H9 (cell line): ENCODE data around the gene FBP2. TPM values are rescaled to one million over a fixed set of nuclear protein-coding genes. Genes with fewer than 3 reads are reported as not detected.

ENCODE experiments used
- DNase-seq: peaks from one replicate; pipeline ENCODE4 v3.0.0-alpha.2; 2017
- H2AFZ ChIP-seq: one replicate; pipeline ENCODE4 v1.6.1; 2013; ENCODE audit warnings: mild to moderate bottlenecking, low read length, control low read depth, moderate library complexity
- H2AK5ac ChIP-seq: 2 replicates; pipeline ENCODE4 v1.6.1; 2013; ENCODE audit warnings: low read length, control low read depth, mixed read lengths; ENCODE audit not compliant: insufficient read length
- H2BK120ac ChIP-seq: one replicate; pipeline ENCODE4 v1.6.1; 2013; ENCODE audit warnings: low read depth, mild to moderate bottlenecking, low read length, control low read depth, inconsistent platforms; ENCODE audit not compliant: poor library complexity, severe bottlenecking
- H2BK12ac ChIP-seq: 2 replicates; pipeline ENCODE4 v1.6.1; 2013; ENCODE audit warnings: low read length, control low read depth, mixed read lengths, low read depth; ENCODE audit not compliant: insufficient read length
- H2BK15ac ChIP-seq: 2 replicates; pipeline ENCODE4 v1.6.1; 2013; ENCODE audit warnings: low read depth, low read length, control low read depth
- H2BK20ac ChIP-seq: one replicate; pipeline ENCODE4 v1.6.1; 2013; ENCODE audit warnings: low read depth, mild to moderate bottlenecking, low read length, control low read depth, inconsistent platforms; ENCODE audit not compliant: poor library complexity, severe bottlenecking
- H2BK5ac ChIP-seq: 2 replicates; pipeline ENCODE4 v1.6.1; 2013; ENCODE audit warnings: low read length, control low read depth, mixed read lengths; ENCODE audit not compliant: insufficient read length
- H3K14ac ChIP-seq: 2 replicates; pipeline ENCODE4 v1.6.1; 2013; ENCODE audit warnings: low read length, control low read depth; ENCODE audit not compliant: insufficient read depth
- H3K18ac ChIP-seq: 2 replicates; pipeline ENCODE4 v1.6.1; 2013; ENCODE audit warnings: low read depth, mild to moderate bottlenecking, mixed read lengths, low read length, control low read depth; ENCODE audit not compliant: insufficient read length
- H3K23ac ChIP-seq: 2 replicates; pipeline ENCODE4 v1.6.1; 2013; ENCODE audit warnings: low read length, control low read depth, mixed read lengths, low read depth; ENCODE audit not compliant: insufficient read length
- H3K23me2 ChIP-seq: 2 replicates; pipeline ENCODE4 v1.6.1; 2013; ENCODE audit warnings: low read depth, mild to moderate bottlenecking, mixed read lengths, low read length, control low read depth; ENCODE audit not compliant: insufficient read length, poor library complexity, severe bottlenecking
- H3K27ac ChIP-seq: 2 replicates; pipeline ENCODE4 v1.5.1; 2013; ENCODE audit warnings: low read length, control low read depth, mixed read lengths, low read depth; ENCODE audit not compliant: insufficient read length
- H3K27me3 ChIP-seq: 2 replicates; pipeline ENCODE4 v1.6.1; 2013; ENCODE audit warnings: low read length, control low read depth, inconsistent platforms; ENCODE audit not compliant: insufficient read depth
- H3K4ac ChIP-seq: 2 replicates; pipeline ENCODE4 v1.6.1; 2013; ENCODE audit warnings: low read depth, mild to moderate bottlenecking, control low read depth, inconsistent platforms, low read length, moderate library complexity
- H3K4me1 ChIP-seq: 2 replicates; pipeline ENCODE4 v1.6.1; 2013; ENCODE audit warnings: low read length, control low read depth, inconsistent platforms; ENCODE audit not compliant: insufficient read depth
- H3K4me2 ChIP-seq: 2 replicates; pipeline ENCODE4 v1.6.1; 2013; ENCODE audit warnings: low read length, control low read depth, mixed read lengths; ENCODE audit not compliant: insufficient read length, insufficient read depth
- H3K56ac ChIP-seq: 2 replicates; pipeline ENCODE4 v1.6.1; 2013; ENCODE audit warnings: low read depth, mild to moderate bottlenecking, mixed read lengths, low read length, control low read depth; ENCODE audit not compliant: insufficient read length
- H3K79me1 ChIP-seq: 2 replicates; pipeline ENCODE4 v1.6.1; 2013; ENCODE audit warnings: low read depth, mild to moderate bottlenecking, moderate library complexity, low read length, control low read depth, inconsistent platforms; ENCODE audit not compliant: insufficient read depth, poor library complexity, severe bottlenecking
- H3K79me2 ChIP-seq: 2 replicates; pipeline ENCODE4 v1.6.1; 2013; ENCODE audit warnings: low read length, control low read depth, inconsistent platforms; ENCODE audit not compliant: insufficient read depth
- H3K9ac ChIP-seq: 2 replicates; pipeline ENCODE4 v1.6.1; 2013; ENCODE audit warnings: low read length, control low read depth, mixed read lengths; ENCODE audit not compliant: insufficient read length; ENCODE audit errors: extremely low read depth
- H3K9me3 ChIP-seq: one replicate; pipeline ENCODE4 v1.6.1; 2013; ENCODE audit warnings: low read depth, low read length, inconsistent platforms; ENCODE audit not compliant: control insufficient read depth
- H3T11ph ChIP-seq: one replicate; pipeline ENCODE4 v1.6.1; 2013; ENCODE audit warnings: mild to moderate bottlenecking, low read length, control low read depth, inconsistent platforms
- H4K20me1 ChIP-seq: one replicate; pipeline ENCODE4 v1.6.1; 2013; ENCODE audit not compliant: control insufficient read depth, insufficient read length, insufficient read depth
- H4K5ac ChIP-seq: 2 replicates; pipeline ENCODE4 v1.6.1; 2013; ENCODE audit warnings: low read depth, mild to moderate bottlenecking, mixed read lengths, low read length, control low read depth; ENCODE audit not compliant: insufficient read length
- H4K8ac ChIP-seq: replicated peaks from 2 replicates; pipeline ENCODE4 v1.6.1; 2013; ENCODE audit warnings: low read length, control low read depth, mixed read lengths, low read depth; ENCODE audit not compliant: insufficient read length
- H4K91ac ChIP-seq: 2 replicates; pipeline ENCODE4 v1.6.1; 2013; ENCODE audit warnings: low read depth, mild to moderate bottlenecking, moderate library complexity, mixed read lengths, low read length, control low read depth; ENCODE audit not compliant: insufficient read length
- H3K27ac Mint-ChIP-seq, 3 experiments: 2 replicates in 2 of 3; 3 replicates in 1 of 3; pipeline ENCODE4 v1.8.0; 2020 to 2021; ENCODE audit warnings: mixed read lengths in 3 of 3, mild to moderate bottlenecking in 1 of 3, moderate library complexity in 1 of 3
- H3K27me3 Mint-ChIP-seq: 2 replicates; pipeline ENCODE4 v1.8.0; 2021; ENCODE audit warnings: low read depth, mild to moderate bottlenecking, moderate library complexity, mixed read lengths
- H3K36me3 Mint-ChIP-seq, 3 experiments: 2 replicates in 2 of 3; 3 replicates in 1 of 3; pipeline ENCODE4 v1.8.0; 2020 to 2021; ENCODE audit warnings: low read depth in 3 of 3, mixed read lengths in 3 of 3; ENCODE audit not compliant: insufficient read depth in 1 of 3
- H3K4me1 Mint-ChIP-seq, 2 experiments: 2 replicates each; pipeline ENCODE4 v1.8.0; 2020; ENCODE audit warnings: mixed read lengths in 2 of 2
- H3K4me3 Mint-ChIP-seq, 2 experiments: 2 replicates in 1 of 2; 3 replicates in 1 of 2; pipeline ENCODE4 v1.8.0; 2020 to 2021; ENCODE audit warnings: mild to moderate bottlenecking in 2 of 2, mixed read lengths in 2 of 2, moderate library complexity in 1 of 2
- H3K9me3 Mint-ChIP-seq, 2 experiments: 2 replicates in 1 of 2; 3 replicates in 1 of 2; pipeline ENCODE4 v1.8.0; 2020; ENCODE audit warnings: mild to moderate bottlenecking in 2 of 2, mixed read lengths in 2 of 2, moderate library complexity in 1 of 2
- WGBS: extraction: QIAGEN DNeasy Blood & Tissue Kit; methylation state at CpG from one replicate; pipeline ENCODE4 v1.1.7; 2013; ENCODE audit warnings: missing lambda C conversion rate, low lambda C conversion rate, mixed read lengths; ENCODE audit not compliant: insufficient read length; ENCODE audit errors: extremely low coverage; 5-methylcytosine and 5-hydroxymethylcytosine counted together
- total RNA-seq: library from RNA; stranded (reverse); gene quantifications from 2 replicates; pipeline ENCODE4 v1.2.1, GENCODE V29; 2021
- TF ChIP-seq, protein P1 (sequence below): fragments of 200-600 bp; sonication (generic); conservative IDR thresholded peaks from 3 replicates; pipeline ENCODE4 v1.8.0; 2021; ENCODE audit warnings: antibody characterized with exemption, mild to moderate bottlenecking

FBP2 gene
- total RNA-seq, 1 experiment from 2014 or later, result not detected

DNA sequence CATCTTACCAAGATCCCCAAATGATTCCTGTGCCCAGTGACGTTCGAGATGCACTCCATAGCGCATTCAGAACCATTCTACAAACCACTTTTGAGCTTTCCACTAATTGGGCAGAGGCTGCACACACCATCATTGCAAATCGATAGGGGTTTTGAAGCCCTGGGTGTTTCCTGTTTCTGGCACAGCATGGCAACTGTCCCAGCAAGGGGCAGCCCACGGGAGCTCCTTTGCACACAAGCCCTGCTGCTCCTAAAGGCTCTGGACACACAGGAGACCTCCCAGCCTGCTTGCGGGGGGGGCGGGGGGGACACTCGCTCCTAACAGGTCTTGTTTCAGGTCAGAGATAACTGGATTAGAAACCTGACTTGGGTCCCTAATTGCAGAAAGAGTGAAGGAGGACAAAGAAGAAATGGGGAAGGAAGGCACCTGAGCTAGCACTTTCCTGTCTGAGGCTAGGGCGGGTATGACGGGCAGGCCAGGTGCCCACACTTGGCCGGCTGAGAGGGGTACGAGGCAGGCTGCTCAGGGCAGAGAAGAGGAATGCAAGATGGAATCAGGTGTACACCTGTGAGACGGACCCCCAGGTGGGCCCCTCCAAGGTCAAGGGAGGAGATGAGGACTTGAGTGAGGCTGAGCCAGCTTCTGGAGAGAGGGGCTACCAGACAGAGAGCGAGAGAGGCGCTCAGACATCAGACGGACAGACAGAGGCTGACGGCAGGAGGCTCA lies 44.9 kb upstream of the FBP2 start:
- no peak overlapping the region for H2BK15ac ChIP-seq
- WGBS, result no CpG with 5 or more reads among the region's 17 CpGs

More for the DNA sequence above, 44.9 kb upstream of the FBP2 start:
- Mint-ChIP-seq H3K27me3 (peaks cover 98% of the 10 kb centered on the region), H3K36me3 (no peaks in the 10 kb centered on the region; a peak in 3 of 7 replicates), H3K9me3 (no peaks in the 10 kb centered on the region; a peak in 2 of 5 replicates), H3K27ac (no peak overlapping the region), H3K4me1 (peaks cover 21 to 27% of the 10 kb centered on the region in 2 experiments), H3K4me3 (peak overlapping the region; percentile 71 to 90)
- no peaks in the 10 kb centered on the region for H4K20me1 ChIP-seq
- H3K9ac ChIP-seq, result no peak overlapping the region
- no peak overlapping the region for H2BK5ac ChIP-seq
- H3K56ac ChIP-seq, result no peak overlapping the region
- H3K9me3 ChIP-seq, result no peaks in the 10 kb centered on the region
- TF ChIP-seq, protein P1, sequence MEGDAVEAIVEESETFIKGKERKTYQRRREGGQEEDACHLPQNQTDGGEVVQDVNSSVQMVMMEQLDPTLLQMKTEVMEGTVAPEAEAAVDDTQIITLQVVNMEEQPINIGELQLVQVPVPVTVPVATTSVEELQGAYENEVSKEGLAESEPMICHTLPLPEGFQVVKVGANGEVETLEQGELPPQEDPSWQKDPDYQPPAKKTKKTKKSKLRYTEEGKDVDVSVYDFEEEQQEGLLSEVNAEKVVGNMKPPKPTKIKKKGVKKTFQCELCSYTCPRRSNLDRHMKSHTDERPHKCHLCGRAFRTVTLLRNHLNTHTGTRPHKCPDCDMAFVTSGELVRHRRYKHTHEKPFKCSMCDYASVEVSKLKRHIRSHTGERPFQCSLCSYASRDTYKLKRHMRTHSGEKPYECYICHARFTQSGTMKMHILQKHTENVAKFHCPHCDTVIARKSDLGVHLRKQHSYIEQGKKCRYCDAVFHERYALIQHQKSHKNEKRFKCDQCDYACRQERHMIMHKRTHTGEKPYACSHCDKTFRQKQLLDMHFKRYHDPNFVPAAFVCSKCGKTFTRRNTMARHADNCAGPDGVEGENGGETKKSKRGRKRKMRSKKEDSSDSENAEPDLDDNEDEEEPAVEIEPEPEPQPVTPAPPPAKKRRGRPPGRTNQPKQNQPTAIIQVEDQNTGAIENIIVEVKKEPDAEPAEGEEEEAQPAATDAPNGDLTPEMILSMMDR, result no peak
- H4K5ac ChIP-seq, result no peak overlapping the region
- H3K27me3 ChIP-seq, result peaks cover 37% of the 10 kb centered on the region
- no peak overlapping the region for H3K4ac ChIP-seq
- H2AK5ac ChIP-seq, result no peak overlapping the region
- H3K18ac ChIP-seq, result no peak overlapping the region
- no peaks in the 10 kb centered on the region for H3K79me1 ChIP-seq
- H3K23ac ChIP-seq, result no peak overlapping the region
- H3T11ph ChIP-seq, result no peak overlapping the region
- H2AFZ ChIP-seq, result no peak overlapping the region
- no peak overlapping the region for H2BK120ac ChIP-seq
- peaks cover 7% of the 10 kb centered on the region for H3K23me2 ChIP-seq
- H4K91ac ChIP-seq, result no peak overlapping the region
- peak overlapping the region; percentile 68 for H3K4me2 ChIP-seq
- no peak overlapping the region for H3K14ac ChIP-seq
- H2BK20ac ChIP-seq, result no peak overlapping the region
- H2BK12ac ChIP-seq, result no peak overlapping the region
- H3K4me1 ChIP-seq, result peaks cover 4% of the 10 kb centered on the region; the same call in 1 of the 2 replicates
- no peak overlapping the region for H4K8ac ChIP-seq
- no peak overlapping the region for H3K27ac ChIP-seq
- DNase-seq, result no peak
- H3K79me2 ChIP-seq, result no peaks in the 10 kb centered on the region
